Stromal cell of bone marrow (primary cell): ENCODE measurements around the gene GCNA.
"Not testable (repeated sequence)": the region's sequence is repeated elsewhere in the genome, so short reads cannot be mapped to it uniquely, and the experiment has no call there.

Source experiments
- DNase-seq: peaks from one replicate; pipeline ENCODE4 v3.0.0-alpha.2; 2012; ENCODE audit warnings: low read depth

GCNA gene

DNA sequence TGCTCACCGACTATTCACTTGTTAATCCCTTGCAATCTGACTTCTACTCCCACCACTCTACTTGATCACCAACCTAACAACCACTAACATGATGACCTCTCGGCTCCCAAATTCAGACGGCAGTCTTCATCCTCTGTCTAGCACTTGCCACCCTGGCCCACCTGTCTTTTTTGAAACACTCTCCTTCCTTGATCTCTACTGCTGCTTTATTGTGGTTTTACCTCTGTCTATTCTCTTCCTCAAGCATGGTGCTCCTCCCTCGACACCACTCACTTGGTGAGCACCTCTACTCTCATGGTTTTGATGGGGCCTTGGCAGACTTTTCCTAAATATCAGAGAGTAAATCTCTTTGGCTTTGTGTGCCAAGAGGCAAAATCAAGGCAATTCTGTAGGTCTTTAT, 61.8 kb downstream of the GCNA start:
- DNase-seq = no peak

DNA sequence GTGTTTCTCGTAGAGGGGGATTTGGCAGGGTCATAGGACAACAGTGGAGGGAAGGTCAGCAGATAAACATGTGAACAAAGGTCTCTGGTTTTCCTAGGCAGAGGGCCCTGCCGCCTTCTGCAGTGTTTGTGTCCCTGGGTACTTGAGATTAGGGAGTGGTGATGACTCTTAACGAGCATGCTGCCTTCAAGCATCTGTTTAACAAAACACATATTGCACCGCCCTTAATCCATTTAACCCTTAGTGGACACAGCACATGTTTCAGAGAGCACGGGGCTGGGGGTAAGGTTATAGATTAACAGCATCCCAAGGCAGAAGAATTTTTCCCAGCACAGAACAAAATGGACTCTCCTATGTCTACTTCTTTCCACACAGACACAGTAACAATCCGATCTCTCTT, 66.2 kb downstream of the GCNA start:
- DNase-seq = not testable (repeated sequence)

GRCh38 chrX:71650333-71650969, 72.2 kb downstream of the GCNA start:
- DNase-seq = no peak

GRCh38 chrX:71652405-71652804, 74.2 kb downstream of the GCNA start:
- DNase-seq = peak; percentile 21

DNA sequence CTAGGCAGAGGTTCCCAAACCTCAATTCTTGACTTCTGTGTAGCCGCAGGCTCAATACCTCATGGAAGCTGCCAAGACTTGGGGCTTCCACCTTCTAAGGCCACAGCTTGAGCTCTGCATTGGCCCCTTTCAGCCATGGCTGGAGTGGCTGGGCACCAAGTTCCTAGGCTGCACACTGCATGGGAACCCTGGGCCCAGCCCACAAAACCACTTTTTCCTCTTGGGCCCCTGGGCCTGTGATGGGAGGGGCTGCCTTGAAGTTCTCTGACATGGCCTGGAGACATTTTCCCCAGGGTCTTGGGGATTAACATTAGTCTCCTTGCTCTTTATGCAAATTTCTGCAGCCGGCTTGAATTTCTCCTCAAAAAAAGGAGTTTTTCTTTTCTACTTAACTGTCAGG, 75.1 kb downstream of the GCNA start:
- DNase-seq = no peak

DNA sequence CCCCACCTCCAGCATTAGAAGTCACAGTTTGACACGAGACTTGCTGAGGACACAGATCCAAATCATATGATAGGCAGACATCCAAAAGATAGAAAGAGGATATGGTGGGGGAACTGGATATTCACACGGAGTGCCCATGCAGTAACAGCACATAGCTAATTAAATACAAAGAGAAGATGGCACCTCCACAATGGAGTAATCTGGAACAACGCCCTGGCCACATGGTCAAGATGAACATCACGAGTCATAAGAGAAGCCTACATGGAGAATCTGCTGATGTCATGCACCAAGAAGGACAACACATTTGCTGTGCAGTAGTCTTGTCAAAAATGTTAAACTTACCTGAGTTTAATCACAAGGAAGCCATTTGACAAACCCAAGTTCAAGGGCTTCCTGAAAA, 79.0 kb downstream of the GCNA start:
- DNase-seq = no peak

DNA sequence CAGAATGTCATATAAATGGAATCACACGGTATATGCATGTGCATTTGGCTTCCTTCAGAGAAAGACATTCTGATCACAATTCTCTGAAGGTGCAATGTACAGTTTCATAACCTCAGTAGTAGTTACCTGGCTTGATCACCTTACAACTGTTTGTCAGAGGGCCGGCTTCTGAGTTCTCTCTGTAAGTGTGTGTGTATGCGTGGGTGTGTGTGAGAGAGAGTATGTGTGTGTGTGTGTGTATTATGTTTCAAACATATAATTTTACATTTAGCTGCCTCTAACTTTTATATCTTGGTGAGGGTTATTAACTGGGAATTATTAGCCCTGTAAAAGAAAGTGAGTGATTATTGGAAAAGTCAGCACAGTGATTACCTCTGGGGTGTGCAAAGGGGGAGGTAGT, 81.1 kb downstream of the GCNA start:
- no peak for DNase-seq

GRCh38 chrX:71659959-71660358, 81.7 kb downstream of the GCNA start:
- DNase-seq = no peak

DNA sequence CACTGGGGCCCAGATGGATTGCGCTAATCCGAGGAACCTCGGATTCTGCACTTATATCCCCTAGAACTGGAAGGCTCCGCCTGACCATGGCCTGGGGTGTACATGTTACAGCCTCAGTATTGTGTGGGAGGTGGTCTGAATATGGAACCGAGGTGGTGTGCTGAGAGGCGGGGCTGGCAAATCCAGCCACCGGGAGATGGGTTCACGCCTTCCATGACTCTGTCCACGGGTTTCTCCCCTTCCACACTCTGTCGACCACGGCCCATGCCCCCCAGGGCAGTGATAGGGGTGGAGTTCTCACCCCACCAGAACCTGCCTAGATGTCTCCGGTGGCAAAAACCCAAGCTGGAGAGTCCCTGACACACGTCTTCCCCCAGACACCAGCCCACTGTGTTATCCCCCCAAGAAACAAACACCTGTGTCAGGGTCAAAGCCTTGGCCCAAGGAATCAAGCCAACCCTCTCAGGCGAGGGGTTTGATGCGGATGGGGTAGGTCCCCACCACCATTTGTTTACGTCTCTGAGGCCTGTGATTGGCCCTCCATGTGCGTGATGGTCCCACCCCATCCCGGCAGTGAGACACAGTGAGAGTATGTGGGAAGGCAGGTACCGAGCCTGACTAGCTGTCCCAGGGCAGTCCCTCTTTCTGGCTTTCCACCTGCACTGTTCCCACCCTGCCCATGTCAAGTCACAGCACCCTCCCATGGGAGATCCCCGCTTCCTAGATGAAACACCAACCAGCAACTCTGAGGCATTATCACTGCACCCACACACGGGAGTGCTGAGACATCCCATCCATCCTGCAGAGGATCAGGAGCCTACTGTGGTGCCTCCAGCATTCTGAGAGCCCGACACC, 82.6 kb downstream of the GCNA start:
- DNase-seq = no peak

- DNase-seq = no peak
Observed at GRCh38 chrX:71661919-71662318, 83.7 kb downstream of the GCNA start.

DNA sequence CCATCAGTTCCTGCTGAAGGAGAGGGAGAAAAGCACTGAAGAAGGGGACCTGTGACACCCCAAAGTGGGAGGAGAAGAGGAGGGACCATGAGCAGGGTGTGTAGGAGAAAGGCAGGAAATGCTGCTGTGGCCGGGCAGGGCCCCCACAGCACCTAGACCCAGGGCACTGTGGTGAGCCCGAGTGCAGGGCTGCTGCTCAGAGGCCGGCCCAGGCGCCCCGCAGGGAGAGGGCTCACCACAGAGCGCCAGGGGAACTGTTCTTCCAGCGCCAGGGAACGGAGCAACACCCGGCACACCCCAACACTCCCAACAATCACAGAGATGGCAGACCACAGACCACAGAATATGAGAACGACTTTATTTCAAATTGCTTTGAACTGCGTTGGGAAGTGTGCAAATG, 84.4 kb downstream of the GCNA start:
- DNase-seq = not testable (repeated sequence)
